ENCODE data around the gene HOMER3. TPM values are rescaled to one million over a fixed set of nuclear protein-coding genes. Genes with fewer than 3 reads are reported as not detected.

HOMER3 gene
- total and polyA plus RNA-seq, 10 of the 15 experiments (the other 5 are each of a cell fraction or from before 2014, with no cell fraction given) = 0.18 to 10.6 (median 0.50) TPM; not detected in 2

GRCh38 chr19:18951721-18952281 is 10.8 kb upstream of the HOMER3 start:
- H3K79me2 ChIP-seq (ENCODE audit: control insufficient read depth, insufficient read depth, low read length) = no peaks in the 10 kb centered on the region
- no peak overlapping the region for H3K9ac ChIP-seq (ENCODE audit: control insufficient read depth, insufficient read depth, low read length)
- SMC1A ChIA-PET (ENCODE audit: uncharacterized antibody, unreplicated experiment) = no interaction called here
- 15% methylated on average over 7 of the region's 7 CpGs for WGBS (ENCODE audit: insufficient coverage, insufficient replicate concordance, low lambda C conversion rate, missing lambda C conversion rate)
- FAIRE-seq = no peak
- peaks cover 12% of the 10 kb centered on the region for H3K4me1 ChIP-seq (ENCODE audit: control insufficient read depth, insufficient read depth, low read length)
- H3K27me3 ChIP-seq (replicated peaks in 1 of 2; ENCODE audit: control insufficient read depth in 2 of 2, insufficient read depth in 2 of 2, low read length in 1 of 2) = no peaks in the 10 kb centered on the region
- intact Hi-C loops (cut with micrococcal nuclease; ENCODE audit: unreplicated experiment) = no loop called here
- no peaks in the 10 kb centered on the region for H3K9me3 ChIP-seq (replicated peaks; ENCODE audit: control insufficient read depth, insufficient read depth, low read length)
- H2AFZ ChIP-seq (ENCODE audit: control insufficient read depth, low read depth, low read length) = no peak overlapping the region
- no peak overlapping the region for H3K4me2 ChIP-seq (ENCODE audit: control insufficient read depth, insufficient read depth)
- POLR2A ChIA-PET = no interaction called here
- in situ Hi-C loops (cut with MboI) = no loop called here
- no TSS peak for BruUV-seq (replicated peaks)
- CTCF ChIA-PET = no interaction called here
- DNase-seq (ENCODE audit: low read depth, low spot score) = no peak
- no peaks in the 10 kb centered on the region for H3K36me3 ChIP-seq (ENCODE audit: control insufficient read depth in 2 of 2, insufficient read depth in 2 of 2, low read length in 1 of 2)
- no peak for ATAC-seq
- RAD21 ChIA-PET (ENCODE audit: unreplicated experiment) = no interaction called here
- no peak overlapping the region for H3K27ac ChIP-seq (ENCODE audit: control insufficient read depth, insufficient read depth)
- no peaks in the 10 kb centered on the region for H4K20me1 ChIP-seq (ENCODE audit: control insufficient read depth, insufficient read depth)
- TF ChIP-seq NFYA (IDR thresholded peaks at IDR 0.05; ENCODE audit: borderline replicate concordance, low read depth, low read length) = no peak
- H3K4me3 ChIP-seq = no peak overlapping the region

DNA sequence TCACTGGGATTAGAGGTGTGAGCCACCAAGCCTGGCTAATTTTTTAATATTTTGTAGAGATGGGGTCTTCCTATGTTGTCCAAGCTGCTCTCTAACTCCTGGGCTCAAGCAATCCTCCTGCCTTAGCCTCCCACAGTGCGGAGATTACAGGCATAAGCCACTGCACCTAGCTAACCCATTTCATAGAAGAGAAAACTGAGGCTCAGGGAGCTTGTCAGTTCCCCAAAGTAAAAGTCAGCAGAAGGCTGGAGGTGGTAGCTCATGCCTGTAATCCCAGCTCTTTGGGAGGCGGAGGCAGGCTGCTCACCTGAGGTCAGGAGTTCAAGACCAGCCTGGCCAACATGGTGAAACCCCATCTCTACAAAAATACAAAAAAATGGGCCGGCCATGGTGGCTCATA is 8.8 kb upstream of the HOMER3 start:
- TF ChIP-seq, protein P1, sequence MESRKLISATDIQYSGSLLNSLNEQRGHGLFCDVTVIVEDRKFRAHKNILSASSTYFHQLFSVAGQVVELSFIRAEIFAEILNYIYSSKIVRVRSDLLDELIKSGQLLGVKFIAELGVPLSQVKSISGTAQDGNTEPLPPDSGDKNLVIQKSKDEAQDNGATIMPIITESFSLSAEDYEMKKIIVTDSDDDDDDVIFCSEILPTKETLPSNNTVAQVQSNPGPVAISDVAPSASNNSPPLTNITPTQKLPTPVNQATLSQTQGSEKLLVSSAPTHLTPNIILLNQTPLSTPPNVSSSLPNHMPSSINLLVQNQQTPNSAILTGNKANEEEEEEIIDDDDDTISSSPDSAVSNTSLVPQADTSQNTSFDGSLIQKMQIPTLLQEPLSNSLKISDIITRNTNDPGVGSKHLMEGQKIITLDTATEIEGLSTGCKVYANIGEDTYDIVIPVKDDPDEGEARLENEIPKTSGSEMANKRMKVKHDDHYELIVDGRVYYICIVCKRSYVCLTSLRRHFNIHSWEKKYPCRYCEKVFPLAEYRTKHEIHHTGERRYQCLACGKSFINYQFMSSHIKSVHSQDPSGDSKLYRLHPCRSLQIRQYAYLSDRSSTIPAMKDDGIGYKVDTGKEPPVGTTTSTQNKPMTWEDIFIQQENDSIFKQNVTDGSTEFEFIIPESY (IDR thresholded peaks at IDR 0.05) = no peak
- no peak for TF ChIP-seq USF1 (IDR thresholded peaks at IDR 0.05; ENCODE audit: borderline replicate concordance, extremely low read length, insufficient read depth, low read depth, low read length)
- TF ChIP-seq ZNF384 (IDR thresholded peaks at IDR 0.05; ENCODE audit: borderline replicate concordance, low read depth, low read length) = no peak
- no peak for TF ChIP-seq SUZ12 (IDR thresholded peaks at IDR 0.05; ENCODE audit: unreplicated experiment)
- Histone ChIP-seq H3K4me3 (no peak overlapping the region), H3K27ac (ENCODE audit: control insufficient read depth, insufficient read depth) (no peak overlapping the region), H3K9ac (ENCODE audit: control insufficient read depth, insufficient read depth, low read length) (no peak overlapping the region), H4K20me1 (ENCODE audit: control insufficient read depth, insufficient read depth) (no peaks in the 10 kb centered on the region), H3K27me3 (replicated peaks in 1 of 2; ENCODE audit: control insufficient read depth in 2 of 2, insufficient read depth in 2 of 2, low read length in 1 of 2) (no peaks in the 10 kb centered on the region), H3K9me3 (replicated peaks; ENCODE audit: control insufficient read depth, insufficient read depth, low read length) (no peaks in the 10 kb centered on the region), H3K4me2 (ENCODE audit: control insufficient read depth, insufficient read depth) (no peak overlapping the region), H3K79me2 (ENCODE audit: control insufficient read depth, insufficient read depth, low read length) (no peaks in the 10 kb centered on the region), H3K4me1 (ENCODE audit: control insufficient read depth, insufficient read depth, low read length) (peaks cover 14% of the 10 kb centered on the region), H3K36me3 (ENCODE audit: control insufficient read depth in 2 of 2, insufficient read depth in 2 of 2, low read length in 1 of 2) (no peaks in the 10 kb centered on the region), H2AFZ (ENCODE audit: control insufficient read depth, low read depth, low read length) (no peak overlapping the region)
- in situ Hi-C loops (cut with MboI) = no loop called here
- RAD21 ChIA-PET (ENCODE audit: unreplicated experiment) = no interaction called here
- SMC1A ChIA-PET (ENCODE audit: uncharacterized antibody, unreplicated experiment) = no interaction called here
- POLR2A ChIA-PET = interaction anchor here (0.6 to 0.7 kb wide), 2 partner anchors 15 to 23 kb away, joined by 3 to 4 read pairs; no protein-coding TSS in a partner anchor
- CTCF ChIA-PET = interaction anchor here (1.0 to 1.1 kb wide), 2 partner anchors 36 to 103 kb away, joined by 3 read pairs; no protein-coding TSS in a partner anchor
- DNase-seq (ENCODE audit: low read depth, low spot score) (no peak), ATAC-seq (no peak), FAIRE-seq (no peak)
- WGBS (ENCODE audit: insufficient coverage, insufficient replicate concordance, low lambda C conversion rate, missing lambda C conversion rate) = 50% methylated on average over 3 of the region's 3 CpGs
- intact Hi-C loops (cut with micrococcal nuclease; ENCODE audit: unreplicated experiment) = no loop called here
- no TSS peak for BruUV-seq (replicated peaks)

Measured in GM12878 (cell line).